HEK293 (cell line): ENCODE data around the gene RIPK3.

Source experiments
- CTCF ChIA-PET: fragments of 350-600 bp; formaldehyde crosslinking; extraction: SDS; loops from one replicate; lab custom pipeline; 2021; ENCODE audit warnings: antibody characterized with exemption; lab: Yijun Ruan, JAX
- POLR2A ChIA-PET: fragments of 300-600 bp; formaldehyde crosslinking; extraction: SDS; loops from one replicate; lab custom pipeline; 2020; ENCODE audit warnings: antibody characterized with exemption, inconsistent platforms; lab: Yijun Ruan, JAX
- H3K27ac ChIP-seq: fragments of 200-500 bp; sonication (Bioruptor generic); 2 replicates; pipeline ENCODE4 v1.5.1; 2014; ENCODE audit warnings: low read depth, low read length, control low read depth, inconsistent platforms; ENCODE audit errors: extremely low read depth
- H3K36me3 ChIP-seq, 2 experiments: fragments of 200-500 bp in 1 of 2; sonication (Bioruptor generic) in 1 of 2; 1 replicate in 1 of 2; 2 replicates in 1 of 2; pipeline ENCODE4 v1.5.1; 2014 to 2017; ENCODE audit warnings: inconsistent platforms in 2 of 2, low read length in 2 of 2; ENCODE audit not compliant: control insufficient read depth in 2 of 2, insufficient read depth in 1 of 2
- H3K4me1 ChIP-seq: fragments of 200-500 bp; sonication (Bioruptor generic); 2 replicates; pipeline ENCODE4 v1.5.1; 2014; ENCODE audit warnings: mild to moderate bottlenecking, low read length, inconsistent platforms; ENCODE audit not compliant: control insufficient read depth, insufficient read depth
- H3K4me3 ChIP-seq: 2 replicates; pipeline ENCODE4 v1.5.1; 2011; ENCODE audit warnings: low read depth, mild to moderate bottlenecking, control low read depth, low read length, moderate library complexity
- H3K9me3 ChIP-seq: fragments of 200-500 bp; sonication (Bioruptor generic); 2 replicates; pipeline ENCODE4 v1.5.1; 2014; ENCODE audit warnings: low read depth, low read length, inconsistent platforms; ENCODE audit not compliant: control insufficient read depth, insufficient read depth
- YY2 ChIP-seq: fragments of 450-650 bp; formaldehyde crosslinking; IDR thresholded peaks from 2 replicates; pipeline ENCODE4 v1.5.1; 2016; ENCODE audit warnings: missing biosample characterization, missing genetic modification characterization
- ZBTB48 ChIP-seq: fragments of 450-650 bp; formaldehyde crosslinking; IDR thresholded peaks from 2 replicates; pipeline ENCODE4 v1.5.1; 2016; ENCODE audit warnings: missing biosample characterization, missing genetic modification characterization
- ZBTB8A ChIP-seq: fragments of 450-650 bp; formaldehyde crosslinking; IDR thresholded peaks from 2 replicates; pipeline ENCODE4 v1.5.1; 2016; ENCODE audit warnings: missing biosample characterization, missing genetic modification characterization
- ZFHX2 ChIP-seq: fragments of 450-650 bp; formaldehyde crosslinking; conservative IDR thresholded peaks from 2 replicates; pipeline ENCODE4 v1.5.1; 2016; ENCODE audit warnings: missing biosample characterization, missing genetic modification characterization
- ZFP41 ChIP-seq: fragments of 450-650 bp; formaldehyde crosslinking; IDR thresholded peaks from 2 replicates; pipeline ENCODE4 v1.5.1; 2016; ENCODE audit warnings: missing biosample characterization, missing genetic modification characterization, borderline replicate concordance
- ZNF239 ChIP-seq: fragments of 450-650 bp; formaldehyde crosslinking; IDR thresholded peaks from 2 replicates; pipeline ENCODE4 v1.5.1; 2016; ENCODE audit warnings: missing biosample characterization, missing genetic modification characterization
- ZNF324 ChIP-seq: fragments of 450-650 bp; formaldehyde crosslinking; IDR thresholded peaks from 2 replicates; pipeline ENCODE4 v1.5.1; 2016; ENCODE audit warnings: missing biosample characterization, missing genetic modification characterization
- ZNF350 ChIP-seq: fragments of 450-650 bp; formaldehyde crosslinking; IDR thresholded peaks from 2 replicates; pipeline ENCODE4 v1.5.0; 2017; ENCODE audit warnings: missing biosample characterization, mild to moderate bottlenecking, missing genetic modification characterization
- ZNF391 ChIP-seq: fragments of 450-650 bp; formaldehyde crosslinking; IDR thresholded peaks from 2 replicates; pipeline ENCODE4 v1.5.1; 2016; ENCODE audit warnings: low read depth, missing biosample characterization, missing genetic modification characterization, borderline replicate concordance
- ZNF501 ChIP-seq: fragments of 450-650 bp; formaldehyde crosslinking; IDR thresholded peaks from 2 replicates; pipeline ENCODE4 v1.5.1; 2016; ENCODE audit warnings: missing biosample characterization, missing genetic modification characterization
- ZNF518A ChIP-seq: fragments of 450-650 bp; formaldehyde crosslinking; conservative IDR thresholded peaks from 2 replicates; pipeline ENCODE4 v1.5.1; 2016; ENCODE audit warnings: low read depth, missing biosample characterization, missing genetic modification characterization
- ZNF530 ChIP-seq: fragments of 450-650 bp; formaldehyde crosslinking; IDR thresholded peaks from 2 replicates; pipeline ENCODE4 v1.5.1; 2016; ENCODE audit warnings: low read depth, missing biosample characterization, missing genetic modification characterization
- ZNF629 ChIP-seq: fragments of 450-650 bp; formaldehyde crosslinking; IDR thresholded peaks from 2 replicates; pipeline ENCODE4 v1.5.1; 2017; ENCODE audit warnings: missing biosample characterization, missing genetic modification characterization
- ZNF707 ChIP-seq: fragments of 450-650 bp; formaldehyde crosslinking; IDR thresholded peaks from 2 replicates; pipeline ENCODE4 v1.5.1; 2016; ENCODE audit warnings: missing biosample characterization, missing genetic modification characterization
- TF ChIP-seq, protein P1 (sequence below): fragments of 450-650 bp; IDR thresholded peaks from 2 replicates; pipeline ENCODE4 v1.5.1; 2018; ENCODE audit warnings: missing biosample characterization, missing genetic modification characterization
- TF ChIP-seq, protein P2 (sequence below): fragments of 450-650 bp; formaldehyde crosslinking; conservative IDR thresholded peaks from 2 replicates; pipeline ENCODE4 v1.5.1; 2016; ENCODE audit warnings: low read depth, missing biosample characterization, missing genetic modification characterization

The RIPK3 gene

GRCh38 chr14:24377657-24378056 is 37.9 kb upstream of the RIPK3 start (continued):
- TF ChIP-seq ZNF518A (tag by site-specific recombination): no peak
- TF ChIP-seq ZNF629 (tag by site-specific recombination): no peak
- TF ChIP-seq ZNF391 (tag by site-specific recombination): no peak
- TF ChIP-seq ZNF324 (tag by site-specific recombination): no peak
- no peak for TF ChIP-seq ZFP41 (tag by site-specific recombination)
- no peak for TF ChIP-seq ZBTB48 (tag by site-specific recombination)
- TF ChIP-seq ZFHX2: peak; percentile 75
- no peak for TF ChIP-seq ZNF350 (tag by site-specific recombination)
- no peak for TF ChIP-seq ZNF530
- TF ChIP-seq YY2 (tag by site-specific recombination): no peak

DNA sequence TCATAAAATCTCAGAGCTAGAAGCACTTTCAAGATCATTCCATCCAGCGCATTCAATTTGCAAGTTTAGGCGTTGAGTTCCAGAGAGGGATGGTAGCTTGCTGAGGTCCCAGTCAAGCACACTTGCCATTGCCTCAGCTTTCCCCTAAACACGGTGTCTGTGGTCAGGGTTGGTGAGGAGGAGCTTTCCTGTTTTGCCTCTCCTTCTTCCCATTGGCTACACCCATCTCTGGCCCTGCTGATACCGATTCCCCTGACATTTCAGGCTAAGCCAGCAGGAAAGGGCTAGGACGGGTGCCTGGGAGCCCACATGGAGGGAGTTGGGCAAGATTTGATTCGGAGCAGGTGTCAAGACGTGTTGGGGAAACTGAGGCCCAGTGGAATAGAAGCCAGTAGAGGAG is 37.3 kb upstream of the RIPK3 start:
- ChIA-PET CTCF (interaction anchor here (1.2 to 1.7 kb wide), 2 partner anchors 11 to 54 kb away, joined by 3 to 7 read pairs; no protein-coding TSS in a partner anchor), POLR2A (interaction anchor here (1.0 kb wide), 2 partner anchors 11 to 63 kb away, joined by 3 to 4 read pairs; no protein-coding TSS in a partner anchor)
- H3K27ac ChIP-seq: no peak overlapping the region
- peaks cover 17% of the 10 kb centered on the region for H3K4me1 ChIP-seq
- H3K4me3 ChIP-seq: no peak overlapping the region
- TF ChIP-seq, protein P1, sequence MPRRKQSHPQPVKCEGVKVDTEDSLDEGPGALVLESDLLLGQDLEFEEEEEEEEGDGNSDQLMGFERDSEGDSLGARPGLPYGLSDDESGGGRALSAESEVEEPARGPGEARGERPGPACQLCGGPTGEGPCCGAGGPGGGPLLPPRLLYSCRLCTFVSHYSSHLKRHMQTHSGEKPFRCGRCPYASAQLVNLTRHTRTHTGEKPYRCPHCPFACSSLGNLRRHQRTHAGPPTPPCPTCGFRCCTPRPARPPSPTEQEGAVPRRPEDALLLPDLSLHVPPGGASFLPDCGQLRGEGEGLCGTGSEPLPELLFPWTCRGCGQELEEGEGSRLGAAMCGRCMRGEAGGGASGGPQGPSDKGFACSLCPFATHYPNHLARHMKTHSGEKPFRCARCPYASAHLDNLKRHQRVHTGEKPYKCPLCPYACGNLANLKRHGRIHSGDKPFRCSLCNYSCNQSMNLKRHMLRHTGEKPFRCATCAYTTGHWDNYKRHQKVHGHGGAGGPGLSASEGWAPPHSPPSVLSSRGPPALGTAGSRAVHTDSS (tag by site-specific recombination): no peak
- TF ChIP-seq ZBTB8A (0 out of 2 replicates have a peak, but pooled peaks have one; percentile 4), ZNF239 (tag by site-specific recombination) (no peak), ZNF707 (tag by site-specific recombination) (no peak), ZNF501 (tag by site-specific recombination) (no peak)
- TF ChIP-seq, protein P2, sequence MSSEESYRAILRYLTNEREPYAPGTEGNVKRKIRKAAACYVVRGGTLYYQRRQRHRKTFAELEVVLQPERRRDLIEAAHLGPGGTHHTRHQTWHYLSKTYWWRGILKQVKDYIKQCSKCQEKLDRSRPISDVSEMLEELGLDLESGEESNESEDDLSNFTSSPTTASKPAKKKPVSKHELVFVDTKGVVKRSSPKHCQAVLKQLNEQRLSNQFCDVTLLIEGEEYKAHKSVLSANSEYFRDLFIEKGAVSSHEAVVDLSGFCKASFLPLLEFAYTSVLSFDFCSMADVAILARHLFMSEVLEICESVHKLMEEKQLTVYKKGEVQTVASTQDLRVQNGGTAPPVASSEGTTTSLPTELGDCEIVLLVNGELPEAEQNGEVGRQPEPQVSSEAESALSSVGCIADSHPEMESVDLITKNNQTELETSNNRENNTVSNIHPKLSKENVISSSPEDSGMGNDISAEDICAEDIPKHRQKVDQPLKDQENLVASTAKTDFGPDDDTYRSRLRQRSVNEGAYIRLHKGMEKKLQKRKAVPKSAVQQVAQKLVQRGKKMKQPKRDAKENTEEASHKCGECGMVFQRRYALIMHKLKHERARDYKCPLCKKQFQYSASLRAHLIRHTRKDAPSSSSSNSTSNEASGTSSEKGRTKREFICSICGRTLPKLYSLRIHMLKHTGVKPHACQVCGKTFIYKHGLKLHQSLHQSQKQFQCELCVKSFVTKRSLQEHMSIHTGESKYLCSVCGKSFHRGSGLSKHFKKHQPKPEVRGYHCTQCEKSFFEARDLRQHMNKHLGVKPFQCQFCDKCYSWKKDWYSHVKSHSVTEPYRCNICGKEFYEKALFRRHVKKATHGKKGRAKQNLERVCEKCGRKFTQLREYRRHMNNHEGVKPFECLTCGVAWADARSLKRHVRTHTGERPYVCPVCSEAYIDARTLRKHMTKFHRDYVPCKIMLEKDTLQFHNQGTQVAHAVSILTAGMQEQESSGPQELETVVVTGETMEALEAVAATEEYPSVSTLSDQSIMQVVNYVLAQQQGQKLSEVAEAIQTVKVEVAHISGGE (tag by site-specific recombination): no peak
- no peaks in the 10 kb centered on the region for H3K9me3 ChIP-seq
- peaks cover 0 to 53% of the 10 kb centered on the region in 2 experiments; a peak in 1 of 3 replicates for H3K36me3 ChIP-seq
